DOHH2 (cell line): ENCODE data around the gene OR6B2.

Source experiments
- CTCF ChIP-seq: fragments of 200-600 bp; sonication (generic); IDR thresholded peaks from one replicate; pipeline ENCODE4 v1.5.1; 2014; ENCODE audit warnings: antibody characterized with exemption, mild to moderate bottlenecking, low read depth, low read length; ENCODE audit not compliant: poor library complexity, severe bottlenecking
- EZH2phosphoT487 ChIP-seq: fragments of 200-600 bp; sonication (generic); IDR thresholded peaks from 2 replicates; pipeline ENCODE4 v1.6.1; 2017; ENCODE audit warnings: borderline replicate concordance, mild to moderate bottlenecking, antibody characterized with exemption, low read length, moderate library complexity, mixed read lengths

GRCh38 chr2:239993291-239993690, 36.9 kb downstream of the OR6B2 start:
- no peak for TF ChIP-seq CTCF
- no peak for TF ChIP-seq EZH2phosphoT487
